Measurements from ENCODE around the gene SPEM3. TPM values are rescaled to one million over a fixed set of nuclear protein-coding genes. Genes with fewer than 3 reads are reported as not detected.
A peak's percentile ranks its signal among the peaks of the same experiment; 100 is the strongest.

Gene SPEM3
- polyA plus RNA-seq (ENCODE audit: insufficient read length in 4 of 4), result not detected

- DNase-seq (ENCODE audit: low read depth in 4 of 4, low spot score in 3 of 4), result no peak
Measured at GRCh38 chr17:7428557-7428956, at the start of gene SPEM3. TSS of gene SPEM3 (plus strand) at chr17:7428857. CDS start at chr17:7428903, 46 bp downstream.

- no peak for DNase-seq (ENCODE audit: low read depth in 4 of 4, low spot score in 3 of 4)
Measured at GRCh38 chr17:7379134-7379533, 49.5 kb upstream of the SPEM3 start.

GRCh38 chr17:7380321-7380720 is 48.3 kb upstream of the SPEM3 start:
- no peak for DNase-seq (ENCODE audit: low read depth in 4 of 4, low spot score in 3 of 4)

- no peak for DNase-seq (ENCODE audit: low read depth in 4 of 4, low spot score in 3 of 4)
Measured at GRCh38 chr17:7380855-7381683, 47.6 kb upstream of the SPEM3 start, which contains the start of gene TNK1. TSS of gene TNK1 (plus strand) at chr17:7381089. CDS start at chr17:7382927, 1,838 bp downstream.

GRCh38 chr17:7382901-7383300 is 45.8 kb upstream of the SPEM3 start:
- DNase-seq (ENCODE audit: low read depth in 4 of 4, low spot score in 3 of 4), result no peak

GRCh38 chr17:7383371-7383741 is 45.3 kb upstream of the SPEM3 start:
- no peak for DNase-seq (ENCODE audit: low read depth in 4 of 4, low spot score in 3 of 4)

- peak in 1 of 4 donors; percentile 52 for DNase-seq (ENCODE audit: low read depth in 4 of 4, low spot score in 3 of 4)
Measured at GRCh38 chr17:7383742-7384488, 44.7 kb upstream of the SPEM3 start.

- no peak for DNase-seq (ENCODE audit: low read depth in 4 of 4, low spot score in 3 of 4)
Measured at GRCh38 chr17:7384489-7385081, 44.1 kb upstream of the SPEM3 start.

GRCh38 chr17:7388856-7389255 is 39.8 kb upstream of the SPEM3 start:
- no peak for DNase-seq (ENCODE audit: low read depth in 4 of 4, low spot score in 3 of 4)

GRCh38 chr17:7389924-7390910 is 38.4 kb upstream of the SPEM3 start:
- no peak for DNase-seq (ENCODE audit: low read depth in 4 of 4, low spot score in 3 of 4)

- DNase-seq (ENCODE audit: low read depth in 4 of 4, low spot score in 3 of 4), result no peak
Measured at GRCh38 chr17:7391307-7391706, 37.4 kb upstream of the SPEM3 start.

- DNase-seq (ENCODE audit: low read depth in 4 of 4, low spot score in 3 of 4), result no peak
Measured at GRCh38 chr17:7392696-7393612, 35.7 kb upstream of the SPEM3 start.

- no peak for DNase-seq (ENCODE audit: low read depth in 4 of 4, low spot score in 3 of 4)
Measured at GRCh38 chr17:7393613-7394451, 34.8 kb upstream of the SPEM3 start.

GRCh38 chr17:7394452-7395191 is 34.0 kb upstream of the SPEM3 start, which contains the start of gene PLSCR3:
TSS of gene PLSCR3 (minus strand) at chr17:7394525. CDS start at chr17:7394110, 415 bp downstream.
- peak in 1 of 4 donors; percentile 66 for DNase-seq (ENCODE audit: low read depth in 4 of 4, low spot score in 3 of 4)

GRCh38 chr17:7396147-7396546 is 32.5 kb upstream of the SPEM3 start:
- DNase-seq (ENCODE audit: low read depth in 4 of 4, low spot score in 3 of 4), result no peak

- DNase-seq (ENCODE audit: low read depth in 4 of 4, low spot score in 3 of 4), result no peak
Measured at GRCh38 chr17:7398612-7399011, 30.0 kb upstream of the SPEM3 start.

GRCh38 chr17:7403043-7403726 is 25.5 kb upstream of the SPEM3 start:
- DNase-seq (ENCODE audit: low read depth in 4 of 4, low spot score in 3 of 4), result no peak
